ENCODE measurements around the gene CD36. TPM values are rescaled to one million over a fixed set of nuclear protein-coding genes. Genes with fewer than 3 reads are reported as not detected.

CD36 gene
- total RNA-seq, 1 experiment from 2014 or later, result 0.28 TPM

DNA sequence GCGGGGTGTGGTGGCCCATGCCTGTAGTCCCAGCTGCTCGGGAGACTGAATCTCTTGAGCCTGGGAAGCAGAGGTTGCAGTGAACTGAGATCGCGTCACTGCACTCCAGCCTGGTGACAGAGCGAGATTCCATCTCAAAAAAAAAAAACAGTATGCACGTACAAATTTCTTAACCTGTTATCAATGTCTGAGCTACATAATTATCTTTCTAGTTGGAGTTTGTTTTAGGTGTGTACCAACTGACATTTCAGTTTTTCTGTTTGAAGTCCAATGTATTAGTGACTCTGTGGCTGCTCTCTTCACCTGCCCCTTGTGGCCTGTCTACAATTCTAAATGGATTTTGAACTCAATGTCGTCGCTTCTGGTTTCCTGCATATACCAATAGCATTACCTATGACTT, 40.3 kb downstream of the CD36 start:
- no peak overlapping the region for H2BK5ac ChIP-seq (ENCODE audit: insufficient read length, low read length)
- Mint-ChIP-seq H3K9me3 (no peaks in the 10 kb centered on the region), H3K4me1 (no peaks in the 10 kb centered on the region), H3K36me3 (ENCODE audit: insufficient read depth in 1 of 3, low read depth in 3 of 3) (no peaks in the 10 kb centered on the region), H3K27me3 (ENCODE audit: low read depth) (no peaks in the 10 kb centered on the region), H3K4me3 (no peak overlapping the region), H3K27ac (no peak overlapping the region)
- H3K23me2 ChIP-seq (ENCODE audit: insufficient read length, low read depth, low read length, poor library complexity, severe bottlenecking), result no peaks in the 10 kb centered on the region
- no peak overlapping the region for H4K91ac ChIP-seq (ENCODE audit: insufficient read length, low read depth, low read length)
- H2BK12ac ChIP-seq (ENCODE audit: insufficient read length, low read depth, low read length), result no peak overlapping the region
- H3K9me3 ChIP-seq (ENCODE audit: control insufficient read depth, low read depth, low read length), result no peaks in the 10 kb centered on the region
- H3K79me1 ChIP-seq (ENCODE audit: insufficient read depth, low read depth, low read length, poor library complexity, severe bottlenecking), result no peaks in the 10 kb centered on the region
- no peak overlapping the region for H2AK5ac ChIP-seq (ENCODE audit: insufficient read length, low read length)
- no peak overlapping the region for H3K9ac ChIP-seq (ENCODE audit: extremely low read depth, insufficient read length, low read length)
- no peaks in the 10 kb centered on the region for H3K27me3 ChIP-seq (ENCODE audit: insufficient read depth, low read length)
- no peaks in the 10 kb centered on the region for H3K4me1 ChIP-seq (ENCODE audit: insufficient read depth, low read length)
- no peak overlapping the region for H2BK15ac ChIP-seq (ENCODE audit: low read depth, low read length)
- no peak overlapping the region for H2AFZ ChIP-seq (ENCODE audit: low read length)
- H3K56ac ChIP-seq (ENCODE audit: insufficient read length, low read depth, low read length), result no peak overlapping the region
- no peak overlapping the region for H3K23ac ChIP-seq (ENCODE audit: insufficient read length, low read depth, low read length)
- TF ChIP-seq, protein P1, sequence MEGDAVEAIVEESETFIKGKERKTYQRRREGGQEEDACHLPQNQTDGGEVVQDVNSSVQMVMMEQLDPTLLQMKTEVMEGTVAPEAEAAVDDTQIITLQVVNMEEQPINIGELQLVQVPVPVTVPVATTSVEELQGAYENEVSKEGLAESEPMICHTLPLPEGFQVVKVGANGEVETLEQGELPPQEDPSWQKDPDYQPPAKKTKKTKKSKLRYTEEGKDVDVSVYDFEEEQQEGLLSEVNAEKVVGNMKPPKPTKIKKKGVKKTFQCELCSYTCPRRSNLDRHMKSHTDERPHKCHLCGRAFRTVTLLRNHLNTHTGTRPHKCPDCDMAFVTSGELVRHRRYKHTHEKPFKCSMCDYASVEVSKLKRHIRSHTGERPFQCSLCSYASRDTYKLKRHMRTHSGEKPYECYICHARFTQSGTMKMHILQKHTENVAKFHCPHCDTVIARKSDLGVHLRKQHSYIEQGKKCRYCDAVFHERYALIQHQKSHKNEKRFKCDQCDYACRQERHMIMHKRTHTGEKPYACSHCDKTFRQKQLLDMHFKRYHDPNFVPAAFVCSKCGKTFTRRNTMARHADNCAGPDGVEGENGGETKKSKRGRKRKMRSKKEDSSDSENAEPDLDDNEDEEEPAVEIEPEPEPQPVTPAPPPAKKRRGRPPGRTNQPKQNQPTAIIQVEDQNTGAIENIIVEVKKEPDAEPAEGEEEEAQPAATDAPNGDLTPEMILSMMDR (conservative IDR thresholded peaks at IDR 0.05), result no peak
- H3K4me2 ChIP-seq (ENCODE audit: insufficient read depth, insufficient read length, low read length), result no peak overlapping the region
- no peak overlapping the region for H3K14ac ChIP-seq (ENCODE audit: insufficient read depth, low read length)
- H3K4ac ChIP-seq (ENCODE audit: low read depth, low read length), result no peak overlapping the region
- no peak overlapping the region for H4K8ac ChIP-seq (replicated peaks; ENCODE audit: insufficient read length, low read depth, low read length)
- H2BK120ac ChIP-seq (ENCODE audit: low read depth, low read length, poor library complexity, severe bottlenecking), result no peak overlapping the region
- H4K5ac ChIP-seq (ENCODE audit: insufficient read length, low read depth, low read length), result no peak overlapping the region
- no peaks in the 10 kb centered on the region for H3K79me2 ChIP-seq (ENCODE audit: insufficient read depth, low read length)
- H3K18ac ChIP-seq (ENCODE audit: insufficient read length, low read depth, low read length), result no peak overlapping the region
- no peak overlapping the region for H3T11ph ChIP-seq (ENCODE audit: low read length)
- no peaks in the 10 kb centered on the region for H4K20me1 ChIP-seq (ENCODE audit: control insufficient read depth, insufficient read depth, insufficient read length)
- no peak for DNase-seq
- H3K27ac ChIP-seq (ENCODE audit: insufficient read length, low read depth, low read length), result no peak overlapping the region
- no peak overlapping the region for H2BK20ac ChIP-seq (ENCODE audit: low read depth, low read length, poor library complexity, severe bottlenecking)
- WGBS (ENCODE audit: extremely low coverage, insufficient read length, low lambda C conversion rate), result no CpG with 5 or more reads among the region's 8 CpGs

Data from H9 (cell line).